ENCODE data around the gene UQCC5. TPM values are rescaled to one million over a fixed set of nuclear protein-coding genes. Genes with fewer than 3 reads are reported as not detected.

UQCC5 gene
- total RNA-seq, 3 donors from 2014 or later, result 16.1 to 18.1 (median 17.1) TPM

DNA sequence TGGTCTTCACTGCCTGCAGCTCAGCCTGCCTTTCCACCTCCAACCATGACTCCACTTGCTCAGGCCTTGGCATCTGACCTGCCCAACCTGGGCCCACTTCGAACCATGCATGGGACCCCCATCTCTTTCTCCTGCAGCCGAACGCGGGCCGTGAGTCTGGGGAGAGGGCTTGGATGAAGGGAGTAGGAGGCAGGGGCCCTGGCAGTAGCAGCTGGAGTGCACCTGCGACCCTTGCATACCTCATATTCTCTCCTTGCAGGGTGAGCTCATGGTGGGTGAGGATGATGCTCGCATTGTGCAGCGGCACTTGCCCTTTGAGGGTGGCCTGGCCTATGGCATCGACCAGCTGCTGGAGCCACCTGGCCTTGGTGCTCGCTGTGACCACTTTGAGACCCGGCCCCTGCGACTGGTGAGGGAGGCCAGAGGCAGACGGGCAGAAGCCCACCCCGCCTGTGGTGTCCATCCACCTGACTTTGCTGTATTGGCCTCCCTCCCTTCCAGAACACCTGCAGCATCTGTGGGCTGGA is 16.2 kb upstream of the UQCC5 start:
- Histone ChIP-seq H3K4me1 (ENCODE audit: low read depth) (peaks cover 2% of the 10 kb centered on the region), H3K36me3 (ENCODE audit: low read depth) (no peaks in the 10 kb centered on the region), H3K4me3 (no peak overlapping the region), H3K9me3 (no peaks in the 10 kb centered on the region)
- no peak for TF ChIP-seq CTCF (IDR thresholded peaks at IDR 0.05)
- intact Hi-C loops (cut with DNase I, micrococcal nuclease), result no loop called here
- ATAC-seq, result no peak
- DNase-seq, result no peak

DNA sequence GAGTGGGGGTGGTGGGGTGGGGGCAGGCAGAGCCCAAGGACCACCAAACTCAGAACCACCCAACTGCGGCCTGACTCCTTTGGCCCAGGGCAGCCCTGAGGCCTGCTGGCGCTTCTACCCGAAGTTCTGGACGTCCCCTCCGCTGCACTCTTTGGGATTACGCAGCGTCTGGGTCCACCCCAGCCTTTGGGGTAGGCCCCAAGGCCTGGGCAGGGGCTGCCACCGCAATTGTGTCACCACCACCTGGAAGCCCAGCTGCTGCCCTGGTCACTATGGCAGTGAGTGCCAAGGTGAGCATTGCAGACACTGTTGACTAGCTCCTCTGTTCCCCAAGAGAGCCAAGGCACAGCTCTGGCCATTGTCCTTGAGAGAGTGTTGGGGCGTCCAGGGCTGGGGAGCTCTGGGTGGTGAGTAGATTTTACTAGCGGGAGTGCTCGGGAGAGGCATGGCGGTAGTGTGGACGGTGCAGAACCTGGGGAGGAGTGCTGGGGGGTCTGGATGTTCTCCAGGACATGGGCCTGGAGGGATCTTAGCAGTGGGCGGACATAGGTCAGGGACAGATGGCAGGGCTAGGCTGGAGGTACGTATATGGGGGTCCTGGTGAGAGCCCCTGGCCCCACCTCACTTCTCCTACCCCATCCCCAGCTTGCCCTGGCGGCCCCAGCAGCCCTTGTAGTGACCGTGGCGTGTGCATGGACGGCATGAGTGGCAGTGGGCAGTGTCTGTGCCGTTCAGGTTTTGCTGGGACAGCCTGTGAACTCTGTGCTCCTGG is 15.5 kb upstream of the UQCC5 start:
- intact Hi-C loops (cut with DNase I, micrococcal nuclease), result no loop called here
- Histone ChIP-seq H3K9me3 (no peaks in the 10 kb centered on the region), H3K4me3 (no peak overlapping the region), H3K36me3 (ENCODE audit: low read depth) (no peaks in the 10 kb centered on the region), H3K4me1 (ENCODE audit: low read depth) (peaks cover 2% of the 10 kb centered on the region)
- DNase-seq (no peak), ATAC-seq (no peak)
- TF ChIP-seq CTCF (IDR thresholded peaks at IDR 0.05), result no peak

DNA sequence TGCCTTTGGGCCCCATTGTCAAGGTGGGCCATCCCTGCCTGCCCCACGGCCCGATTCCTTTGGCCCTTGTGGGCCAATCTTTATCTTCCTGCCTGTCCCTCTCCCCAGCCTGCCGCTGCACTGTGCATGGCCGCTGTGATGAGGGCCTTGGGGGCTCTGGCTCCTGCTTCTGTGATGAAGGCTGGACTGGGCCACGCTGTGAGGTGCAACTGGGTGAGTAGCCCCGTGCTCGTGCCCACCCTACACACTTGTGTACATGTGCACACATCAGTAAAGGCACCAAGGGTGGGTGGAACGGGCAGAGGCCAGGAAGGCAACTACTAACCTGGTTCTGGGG is 14.9 kb upstream of the UQCC5 start:
- no peaks in the 10 kb centered on the region for H3K36me3 ChIP-seq (ENCODE audit: low read depth)
- ATAC-seq (no peak), DNase-seq (peak in 1 of 3 donors; percentile 38)
- H3K4me1 ChIP-seq (ENCODE audit: low read depth), result peaks cover 2% of the 10 kb centered on the region
- no peak overlapping the region for H3K4me3 ChIP-seq
- intact Hi-C loops (cut with DNase I, micrococcal nuclease), result no loop called here
- no peak for TF ChIP-seq CTCF (IDR thresholded peaks at IDR 0.05)
- H3K9me3 ChIP-seq, result no peaks in the 10 kb centered on the region

GRCh38 chr3:52521881-52522650 is 14.3 kb upstream of the UQCC5 start:
- intact Hi-C loops (cut with DNase I, micrococcal nuclease), result no loop called here
- Histone ChIP-seq H3K4me3 (no peak overlapping the region), H3K9me3 (no peaks in the 10 kb centered on the region), H3K36me3 (ENCODE audit: low read depth) (no peaks in the 10 kb centered on the region), H3K4me1 (ENCODE audit: low read depth) (peaks cover 2% of the 10 kb centered on the region)
- DNase-seq, result peak in 1 of 3 donors; percentile 43
- ATAC-seq, result no peak
- TF ChIP-seq CTCF (IDR thresholded peaks at IDR 0.05), result no peak

- Histone ChIP-seq H3K9me3 (no peaks in the 10 kb centered on the region), H3K36me3 (ENCODE audit: low read depth) (no peaks in the 10 kb centered on the region)
- ATAC-seq, result no peak
Observed at GRCh38 chr3:52522651-52523251, 13.7 kb upstream of the UQCC5 start.

More at GRCh38 chr3:52522651-52523251, 13.7 kb upstream of the UQCC5 start:
- no peak overlapping the region for H3K4me3 ChIP-seq
- DNase-seq, result peak in 2 of 3 donors; percentile 16 to 33
- no peak for TF ChIP-seq CTCF (IDR thresholded peaks at IDR 0.05)
- peaks cover 2% of the 10 kb centered on the region for H3K4me1 ChIP-seq (ENCODE audit: low read depth)
- intact Hi-C loops (cut with DNase I, micrococcal nuclease), result no loop called here

Measured in mucosa of descending colon (tissue), 3 donors.